HG03196 (cell line): ENCODE data around the gene PCED1A.

ENCODE experiments used
- ATAC-seq: cut with Tn5 transposase; IDR thresholded peaks from one replicate; pipeline ENCODE4 v1.9.1; 2021; ENCODE audit not compliant: unreplicated experiment

Gene PCED1A, protein sequence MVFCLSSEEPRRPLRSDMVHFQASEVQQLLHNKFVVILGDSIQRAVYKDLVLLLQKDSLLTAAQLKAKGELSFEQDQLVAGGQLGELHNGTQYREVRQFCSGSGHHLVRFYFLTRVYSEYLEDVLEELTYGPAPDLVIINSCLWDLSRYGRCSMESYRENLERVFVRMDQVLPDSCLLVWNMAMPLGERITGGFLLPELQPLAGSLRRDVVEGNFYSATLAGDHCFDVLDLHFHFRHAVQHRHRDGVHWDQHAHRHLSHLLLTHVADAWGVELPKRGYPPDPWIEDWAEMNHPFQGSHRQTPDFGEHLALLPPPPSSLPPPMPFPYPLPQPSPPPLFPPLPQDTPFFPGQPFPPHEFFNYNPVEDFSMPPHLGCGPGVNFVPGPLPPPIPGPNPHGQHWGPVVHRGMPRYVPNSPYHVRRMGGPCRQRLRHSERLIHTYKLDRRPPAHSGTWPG

GRCh38 chr20:2840138-2840966 lies at the start of gene PCED1A, which contains the start of gene VPS16:
Gene PCED1A (minus strand): TSS chr20:2840655. CDS start chr20:2839912, 743 bp downstream.
Gene VPS16 (plus strand): TSS chr20:2840745. CDS start chr20:2840775, 30 bp downstream.
- ATAC-seq = peak; percentile 94

GRCh38 chr20:2889797-2890196 lies 49.3 kb upstream of the PCED1A start:
- no peak for ATAC-seq

DNA sequence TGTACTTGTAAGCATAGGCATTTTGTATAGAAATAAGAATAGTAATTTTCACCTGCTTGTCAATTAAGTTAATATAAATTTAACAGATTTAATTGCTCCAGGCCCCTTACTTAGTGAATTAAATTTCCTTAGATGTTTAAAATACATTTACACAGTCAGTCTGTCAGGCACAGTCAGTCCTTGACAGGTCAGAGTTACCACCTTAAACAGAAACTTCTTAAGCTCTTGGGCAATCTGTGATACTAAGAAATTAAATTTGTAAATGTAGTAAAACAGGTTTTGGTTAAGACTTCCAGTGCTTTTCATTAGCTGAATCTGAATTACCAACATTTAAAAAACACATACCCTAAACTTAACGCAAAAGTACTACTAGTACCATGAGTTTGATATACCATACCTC lies 48.8 kb upstream of the PCED1A start:
- ATAC-seq = no peak

DNA sequence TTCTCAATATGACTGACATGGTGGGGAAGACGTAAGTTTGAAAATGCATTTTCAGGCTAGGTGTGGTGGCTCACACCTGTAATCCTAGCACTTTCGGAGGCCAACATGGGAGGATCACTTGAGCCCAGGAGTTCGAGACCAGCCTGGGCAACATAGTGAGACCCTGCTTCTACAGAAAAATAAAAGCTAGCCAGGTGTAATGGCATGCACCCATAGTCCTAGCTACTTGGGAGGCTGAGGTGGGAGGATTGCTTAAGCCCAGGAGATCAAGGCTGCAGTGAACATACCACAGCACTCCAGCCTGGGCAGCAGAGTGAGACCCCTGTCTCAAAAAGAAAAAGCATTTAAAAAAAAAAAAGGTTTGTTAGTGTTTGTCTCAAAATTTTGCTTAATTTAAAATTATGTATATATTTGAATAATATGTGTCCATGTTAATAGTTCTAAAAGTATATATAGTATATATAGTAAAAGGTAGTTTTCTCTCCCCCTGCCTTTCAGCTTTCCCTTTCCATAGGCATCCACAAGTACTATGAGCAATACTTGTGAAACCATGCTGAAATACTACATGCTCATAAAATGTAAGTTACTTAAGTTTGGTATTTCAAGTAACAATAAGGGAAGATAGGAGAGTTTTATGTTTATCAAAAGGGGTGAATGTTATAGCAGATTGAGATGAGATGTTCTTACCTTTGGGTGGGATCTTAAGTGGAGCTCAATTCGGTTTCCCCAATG lies 47.9 kb upstream of the PCED1A start:
- no peak for ATAC-seq

- ATAC-seq = no peak
These were observed 47.3 kb upstream of the PCED1A start for GRCh38 chr20:2887715-2888114.

- no peak for ATAC-seq
These were observed 43.5 kb upstream of the PCED1A start for GRCh38 chr20:2883726-2884637.

- no peak for ATAC-seq
These were observed 40.2 kb upstream of the PCED1A start for GRCh38 chr20:2880650-2881049.

DNA sequence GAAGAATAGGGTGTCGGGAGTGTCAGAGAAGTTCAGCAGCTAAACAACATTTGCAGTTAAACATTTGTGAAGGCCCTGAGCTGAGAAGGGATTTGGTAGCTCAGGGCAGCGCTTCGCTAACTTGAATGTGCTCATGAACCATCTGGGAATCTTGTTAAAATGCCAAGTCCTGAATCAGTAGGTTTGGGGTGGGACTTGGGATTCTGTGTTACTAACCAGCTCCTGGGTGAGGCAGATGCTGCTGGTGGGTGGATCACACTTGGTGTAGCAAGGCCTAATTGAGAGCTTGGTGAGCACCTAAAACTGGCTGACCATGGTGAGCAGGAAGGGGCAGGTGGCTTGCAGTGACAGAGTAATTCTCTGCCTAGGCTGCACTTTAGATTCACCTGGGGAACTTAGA lies 38.7 kb upstream of the PCED1A start:
- no peak for ATAC-seq

DNA sequence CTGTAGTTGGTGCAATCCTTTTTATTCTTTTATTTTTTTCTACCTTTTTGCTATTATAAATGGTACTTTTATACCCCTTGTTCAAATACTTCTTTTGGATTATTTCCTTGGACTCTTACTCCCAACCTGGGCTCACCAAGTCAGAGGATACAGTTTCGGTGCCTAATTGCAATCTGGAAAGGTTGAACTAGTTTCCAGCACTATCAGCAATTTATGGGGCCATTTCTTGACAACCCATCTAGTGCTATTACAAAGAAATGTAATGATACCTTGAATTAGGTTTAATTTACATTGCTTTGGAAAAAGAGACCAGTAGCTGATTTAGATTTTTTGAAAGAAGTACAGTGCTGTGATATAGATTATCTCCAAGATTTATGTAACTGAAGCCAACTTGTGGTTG lies 38.1 kb upstream of the PCED1A start:
- ATAC-seq = no peak

- ATAC-seq = no peak
These were observed 35.3 kb upstream of the PCED1A start for GRCh38 chr20:2875690-2876203.

GRCh38 chr20:2874456-2874855 lies 34.0 kb upstream of the PCED1A start:
- ATAC-seq = no peak

DNA sequence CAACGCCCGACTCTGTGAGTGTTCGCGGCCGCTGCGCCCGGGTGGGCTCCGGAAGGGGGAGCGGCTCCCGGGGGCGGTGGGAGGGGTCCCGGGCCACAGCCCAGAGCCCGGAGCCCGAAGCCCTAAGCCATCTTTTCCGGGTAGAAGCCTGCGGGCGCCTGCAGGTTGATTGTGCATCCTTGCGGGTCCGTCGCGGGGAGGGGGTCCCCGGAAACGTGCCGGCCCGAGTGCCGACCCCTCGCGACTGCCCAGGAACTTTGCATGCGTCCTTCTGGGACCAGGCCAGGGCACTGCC lies 33.2 kb upstream of the PCED1A start:
- peak; percentile 8 for ATAC-seq

DNA sequence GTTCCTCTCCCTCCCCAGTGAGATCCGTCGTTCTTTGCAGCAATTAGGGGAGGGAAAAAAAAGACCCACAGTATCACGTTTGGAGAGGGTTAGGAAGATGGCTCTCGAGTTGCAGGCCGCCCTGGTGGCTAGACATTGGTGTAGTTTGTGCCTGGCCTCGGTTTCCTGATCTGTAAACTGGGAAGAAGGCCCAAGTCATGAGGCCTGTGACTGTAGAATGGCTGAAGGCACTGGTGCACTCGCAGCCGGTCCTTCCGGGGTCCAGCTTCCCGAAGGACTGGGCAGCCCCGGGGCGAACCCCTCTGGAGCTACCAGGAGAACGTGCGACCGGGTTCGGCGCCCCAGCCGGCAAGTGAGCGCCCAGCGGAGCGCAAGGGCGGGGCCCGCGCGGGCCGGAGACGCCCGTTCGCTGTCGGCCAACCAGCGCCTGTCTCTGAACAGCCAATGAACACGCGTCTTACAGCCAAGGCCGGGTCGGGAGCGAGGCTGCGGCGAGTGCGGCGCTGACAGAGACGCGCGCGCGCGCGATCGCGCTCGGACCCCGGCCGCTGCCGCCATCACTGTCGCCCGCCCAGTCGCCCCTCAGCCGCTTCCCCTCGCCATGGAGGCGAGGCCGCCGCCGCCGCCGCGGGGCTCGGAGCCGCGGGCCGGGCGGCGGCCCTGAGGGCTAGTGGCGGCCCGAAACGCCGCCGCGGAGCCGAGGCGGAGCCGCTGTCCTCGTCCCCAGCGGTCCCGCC lies 32.7 kb upstream of the PCED1A start, which contains the start of gene PTPRA:
PTPRA (plus strand) TSS at position 472 of the 737 bp plus-strand sequence. CDS start 90,797 bp downstream, outside the sequence.
- peak; percentile 80 for ATAC-seq

DNA sequence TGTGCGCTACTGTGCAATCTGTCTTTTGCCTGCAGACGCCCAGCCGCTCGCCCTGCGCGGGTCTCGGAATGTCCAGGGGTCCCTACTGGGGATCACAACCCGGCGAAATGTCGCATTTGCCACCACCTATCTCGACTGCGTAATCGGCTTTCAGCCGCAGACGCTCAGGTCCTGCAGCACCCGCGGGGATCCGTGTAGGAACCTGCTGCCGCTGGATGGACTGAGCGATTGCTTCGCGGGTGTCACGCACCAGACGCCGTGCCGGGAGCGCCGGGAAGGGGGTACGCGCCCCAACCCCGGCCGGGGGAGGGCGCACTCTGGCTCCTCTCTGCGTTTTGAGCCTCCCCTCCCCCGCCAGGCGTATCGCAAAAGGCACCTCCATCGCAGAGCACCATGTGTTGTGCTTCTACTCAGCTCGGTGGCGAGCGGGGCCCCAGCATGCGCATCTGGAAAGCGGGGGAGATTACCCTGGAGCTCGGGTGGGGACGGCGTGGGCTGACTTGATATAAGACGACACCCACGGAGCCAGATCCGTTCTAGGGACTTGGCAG lies 32.1 kb upstream of the PCED1A start:
- ATAC-seq = peak; percentile 21

- ATAC-seq = no peak
These were observed 31.4 kb upstream of the PCED1A start for GRCh38 chr20:2871661-2872458.

DNA sequence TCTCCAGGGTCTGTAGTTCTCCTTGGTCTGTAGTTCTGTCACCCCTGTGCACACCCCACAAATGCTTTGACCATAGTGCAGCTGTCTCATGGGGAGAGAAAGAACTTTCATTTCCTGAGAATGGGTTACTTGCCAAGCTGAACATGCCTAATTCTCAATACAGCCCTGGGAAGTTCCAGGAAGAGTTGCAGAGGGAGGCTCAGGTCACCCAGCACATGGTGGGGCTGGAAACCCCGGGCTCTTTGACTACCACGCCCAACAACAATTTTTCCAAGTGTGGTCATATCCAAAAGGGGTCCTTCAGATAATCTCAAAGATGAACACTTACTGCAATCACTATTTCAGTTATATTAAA lies 30.6 kb upstream of the PCED1A start:
- no peak for ATAC-seq

DNA sequence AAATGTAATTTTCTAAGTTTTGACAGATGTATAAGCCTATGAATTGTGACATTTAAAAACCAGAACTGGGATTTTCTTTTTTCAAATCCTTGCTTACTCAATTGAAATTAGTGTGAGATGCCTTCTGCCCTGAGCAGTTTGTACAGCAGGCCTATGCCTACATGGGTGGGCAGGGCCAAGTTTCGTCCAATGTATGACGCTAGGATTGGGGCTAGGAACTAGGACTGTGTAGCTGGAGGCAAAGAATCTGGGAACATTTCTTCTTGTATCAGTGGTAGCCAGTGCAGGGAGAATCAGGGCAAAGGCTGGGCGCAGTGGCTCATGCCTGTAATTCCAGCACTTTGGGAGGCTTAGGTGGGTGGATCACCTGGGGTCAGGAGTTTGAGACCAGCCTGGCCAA lies 28.9 kb upstream of the PCED1A start:
- no peak for ATAC-seq
